Caco-2 (cell line): ENCODE measurements around the gene LCTL. TPM values are rescaled to one million over a fixed set of nuclear protein-coding genes. Genes with fewer than 3 reads are reported as not detected.

ENCODE experiments used
- BruUV-seq: library from RNA; stranded (reverse); fragments of 400-500 nt; replicated peaks from 2 replicates; lab custom pipeline; 2021; lab: Mats Ljungman, UMichigan
- CTCF ChIA-PET: fragments of 300-600 bp; sonication (Branson Sonifier 250); formaldehyde crosslinking; loops from one replicate; lab custom pipeline; 2022; ENCODE audit warnings: antibody characterized with exemption; lab: Charles Lee
- POLR2A ChIA-PET: fragments of 300-600 bp; sonication (Branson Sonifier 250); formaldehyde crosslinking; loops from one replicate; lab custom pipeline; 2022; ENCODE audit warnings: antibody characterized with exemption; lab: Charles Lee
- DNase-seq, 2 experiments: peaks; one replicate each; pipeline versions ENCODE4 v3.0.0 to v3.0.0-alpha.2; 2020 to 2022
- H3K27me3 ChIP-seq: replicated peaks from 2 replicates; pipeline ENCODE4 v1.6.0; 2011; ENCODE audit warnings: low read length; ENCODE audit not compliant: control insufficient read depth, insufficient read depth
- H3K36me3 ChIP-seq: 2 replicates; pipeline ENCODE4 v1.5.1; 2011; ENCODE audit warnings: low read length; ENCODE audit not compliant: control insufficient read depth, insufficient read depth
- H3K4me1 ChIP-seq: fragments of 250-450 bp; sonication (Bioruptor Pico); 2 replicates; pipeline ENCODE4 v1.5.1; 2020; ENCODE audit warnings: mild to moderate bottlenecking
- H3K4me3 ChIP-seq: 2 replicates; pipeline ENCODE4 v1.5.1; 2011; ENCODE audit warnings: low read depth, mild to moderate bottlenecking, control low read depth, low read length
- H3K9me3 ChIP-seq: fragments of 250-450 bp; sonication (Bioruptor Pico); 2 replicates; pipeline ENCODE4 v1.5.1; 2020; ENCODE audit warnings: mild to moderate bottlenecking, moderate library complexity
- H3K27ac Mint-ChIP-seq: one replicate; pipeline ENCODE4 v1.8.0; 2022; ENCODE audit warnings: mixed read lengths; ENCODE audit not compliant: unreplicated experiment
- H3K27me3 Mint-ChIP-seq: one replicate; pipeline ENCODE4 v1.8.0; 2022; ENCODE audit warnings: mixed read lengths; ENCODE audit not compliant: insufficient read depth, unreplicated experiment
- H3K36me3 Mint-ChIP-seq: one replicate; pipeline ENCODE4 v1.8.0; 2022; ENCODE audit warnings: mild to moderate bottlenecking, mixed read lengths; ENCODE audit not compliant: insufficient read depth, unreplicated experiment
- H3K4me1 Mint-ChIP-seq: one replicate; pipeline ENCODE4 v1.8.0; 2022; ENCODE audit warnings: low read depth, mixed read lengths; ENCODE audit not compliant: unreplicated experiment
- H3K4me3 Mint-ChIP-seq: one replicate; pipeline ENCODE4 v1.8.0; 2022; ENCODE audit warnings: mild to moderate bottlenecking, moderate library complexity, mixed read lengths; ENCODE audit not compliant: unreplicated experiment
- H3K9me3 Mint-ChIP-seq: one replicate; pipeline ENCODE4 v1.8.0; 2022; ENCODE audit warnings: mixed read lengths; ENCODE audit not compliant: unreplicated experiment
- CTCF ChIP-seq, 2 experiments: fragments of 200-600 bp in 1 of 2; IDR thresholded peaks; 1 replicate in 1 of 2; 2 replicates in 1 of 2; pipeline versions ENCODE4 v1.5.1 to v1.8.0; 2011 to 2022; ENCODE audit warnings: antibody characterized with exemption in 1 of 2, control low read depth in 1 of 2, inconsistent platforms in 1 of 2, low read depth in 1 of 2, low read length in 1 of 2, mild to moderate bottlenecking in 1 of 2, moderate library complexity in 1 of 2; ENCODE audit not compliant: insufficient read depth in 1 of 2, severe bottlenecking in 1 of 2, unreplicated experiment in 1 of 2
- intact Hi-C: fragments of 100-400 bp; cut with micrococcal nuclease; formaldehyde crosslinking; loops from one replicate; pipeline ENCODE4 v1.10.0; 2022; ENCODE audit not compliant: unreplicated experiment
- total RNA-seq: library from RNA; stranded (reverse); gene quantifications from 2 replicates; pipeline ENCODE4 v1.2.3, GENCODE V29; 2022

Gene LCTL
- total RNA-seq, 1 experiment from 2014 or later: not detected

GRCh38 chr15:66555685-66556084 lies 10.1 kb downstream of the LCTL start:
- H3K36me3 ChIP-seq: no peaks in the 10 kb centered on the region
- no peak for TF ChIP-seq CTCF (IDR thresholded peaks at IDR 0.05; ENCODE audit: insufficient read depth in 1 of 2, low read depth in 1 of 2, low read length in 1 of 2, severe bottlenecking in 1 of 2, unreplicated experiment in 1 of 2)
- intact Hi-C loops: no loop called here
- no peaks in the 10 kb centered on the region for H3K9me3 ChIP-seq
- ChIA-PET CTCF (no interaction called here), POLR2A (no interaction called here)
- Mint-ChIP-seq H3K27me3 (no peaks in the 10 kb centered on the region), H3K4me1 (no peaks in the 10 kb centered on the region), H3K36me3 (no peaks in the 10 kb centered on the region), H3K4me3 (no peak overlapping the region), H3K27ac (no peak overlapping the region), H3K9me3 (no peaks in the 10 kb centered on the region)
- no peaks in the 10 kb centered on the region for H3K27me3 ChIP-seq
- no peak overlapping the region for H3K4me3 ChIP-seq
- no peak for DNase-seq
- no peaks in the 10 kb centered on the region for H3K4me1 ChIP-seq
- BruUV-seq: no TSS peak

- POLR2A ChIA-PET: no interaction called here
- TF ChIP-seq CTCF (IDR thresholded peaks at IDR 0.05; ENCODE audit: insufficient read depth in 1 of 2, low read depth in 1 of 2, low read length in 1 of 2, severe bottlenecking in 1 of 2, unreplicated experiment in 1 of 2): no peak
- no peaks in the 10 kb centered on the region for H3K36me3 ChIP-seq
- H3K27me3 ChIP-seq: no peaks in the 10 kb centered on the region
- Mint-ChIP-seq H3K4me3 (no peak overlapping the region), H3K27me3 (no peaks in the 10 kb centered on the region), H3K27ac (no peak overlapping the region), H3K9me3 (no peaks in the 10 kb centered on the region), H3K4me1 (no peaks in the 10 kb centered on the region), H3K36me3 (peaks cover 13% of the 10 kb centered on the region)
- BruUV-seq: no TSS peak
- H3K4me1 ChIP-seq: no peaks in the 10 kb centered on the region
- intact Hi-C loops: no loop called here
- no peak for DNase-seq
- CTCF ChIA-PET: no interaction called here
- no peaks in the 10 kb centered on the region for H3K9me3 ChIP-seq
- no peak overlapping the region for H3K4me3 ChIP-seq
Observed at GRCh38 chr15:66545255-66545654, 20.5 kb downstream of the LCTL start.

- Mint-ChIP-seq H3K27me3 (no peaks in the 10 kb centered on the region), H3K9me3 (no peaks in the 10 kb centered on the region), H3K36me3 (peaks cover 8% of the 10 kb centered on the region), H3K4me1 (no peaks in the 10 kb centered on the region), H3K27ac (no peak overlapping the region), H3K4me3 (no peak overlapping the region)
- Histone ChIP-seq H3K36me3 (no peaks in the 10 kb centered on the region), H3K4me1 (no peaks in the 10 kb centered on the region), H3K9me3 (no peaks in the 10 kb centered on the region), H3K4me3 (no peak overlapping the region), H3K27me3 (no peaks in the 10 kb centered on the region)
- POLR2A ChIA-PET: no interaction called here
- intact Hi-C loops: no loop called here
- BruUV-seq: no TSS peak
- CTCF ChIA-PET: no interaction called here
- DNase-seq: no peak
- TF ChIP-seq CTCF (IDR thresholded peaks at IDR 0.05; ENCODE audit: insufficient read depth in 1 of 2, low read depth in 1 of 2, low read length in 1 of 2, severe bottlenecking in 1 of 2, unreplicated experiment in 1 of 2): no peak
Observed at GRCh38 chr15:66542896-66543295, 22.9 kb downstream of the LCTL start.
